ENCODE results near the gene MX1.

MX1 gene

GRCh38 chr21:41507521-41508414, 81.7 kb downstream of the MX1 start, which contains the start of gene TMPRSS2:
TSS of gene TMPRSS2 (minus strand) at chr21:41508158. CDS start at chr21:41498133, 10,025 bp downstream.
- no peaks in the 10 kb centered on the region for H3K9me3 ChIP-seq (ENCODE audit: control insufficient read depth, insufficient read depth, low read depth, low read length)
- peaks cover 16% of the 10 kb centered on the region for H3K4me1 ChIP-seq (ENCODE audit: control insufficient read depth, insufficient read depth, low read length)
- H3K36me3 ChIP-seq (ENCODE audit: control insufficient read depth, insufficient read depth, low read length) = no peaks in the 10 kb centered on the region
- peak within 1 kb of the TSS; percentile 32 for H3K9ac ChIP-seq (ENCODE audit: low read length)
- no peak within 1 kb of the TSS for H3K27ac ChIP-seq (ENCODE audit: low read depth, low read length)
- peaks cover 59% of the 10 kb centered on the region for H3K27me3 ChIP-seq (ENCODE audit: control insufficient read depth, insufficient read depth, low read length)
- peak within 1 kb of the TSS; percentile 85 for H3K4me3 ChIP-seq (ENCODE audit: low read depth, low read length)

GRCh38 chr21:41508415-41509144, 82.5 kb downstream of the MX1 start:
- Histone ChIP-seq H3K27me3 (ENCODE audit: control insufficient read depth, insufficient read depth, low read length) (peaks cover 59% of the 10 kb centered on the region), H3K4me3 (ENCODE audit: low read depth, low read length) (peak overlapping the region; percentile 85), H3K9me3 (ENCODE audit: control insufficient read depth, insufficient read depth, low read depth, low read length) (no peaks in the 10 kb centered on the region), H3K4me1 (ENCODE audit: control insufficient read depth, insufficient read depth, low read length) (peaks cover 16% of the 10 kb centered on the region), H3K27ac (ENCODE audit: low read depth, low read length) (no peak overlapping the region), H3K9ac (ENCODE audit: low read length) (peak overlapping the region; percentile 32), H3K36me3 (ENCODE audit: control insufficient read depth, insufficient read depth, low read length) (no peaks in the 10 kb centered on the region)

Data from HUES6 (cell line).